SK-N-SH treated with all-trans-retinoic acid at 6 μM for 48 hours (cell line): ENCODE measurements around the gene SNCG.
"Not testable (repeated sequence)": the region's sequence is repeated elsewhere in the genome, so short reads cannot be mapped to it uniquely, and the experiment has no call there.

Source experiments
- BACH2 ChIP-seq: fragments of 250-450 bp; sonication (Bioruptor Pico); IDR thresholded peaks from 2 replicates; pipeline ENCODE4 v1.9.0; 2021; ENCODE audit warnings: mild to moderate bottlenecking, borderline replicate concordance
- CREB5 ChIP-seq: fragments of 250-450 bp; sonication (Bioruptor Pico); IDR thresholded peaks from 2 replicates; pipeline ENCODE4 v1.5.1; 2020; ENCODE audit warnings: low read depth, mild to moderate bottlenecking, moderate library complexity
- GLIS3 ChIP-seq: fragments of 250-450 bp; sonication (Bioruptor Pico); IDR thresholded peaks from 2 replicates; pipeline ENCODE4 v1.5.0; 2020; ENCODE audit warnings: mild to moderate bottlenecking, moderate library complexity
- PATZ1 ChIP-seq: fragments of 250-450 bp; sonication (Bioruptor Pico); IDR thresholded peaks from 2 replicates; pipeline ENCODE4 v1.8.0; 2020; ENCODE audit warnings: mild to moderate bottlenecking, moderate library complexity, borderline replicate concordance
- RARB ChIP-seq: fragments of 250-450 bp; sonication (Bioruptor Pico); IDR thresholded peaks from 2 replicates; pipeline ENCODE4 v1.8.0; 2021; ENCODE audit warnings: mild to moderate bottlenecking, moderate library complexity

GRCh38 chr10:87009134-87009696 is 50.8 kb downstream of the SNCG start:
- TF ChIP-seq GLIS3 (CRISPR knock-in tag); PATZ1 (CRISPR knock-in tag); RARB (CRISPR knock-in tag); CREB5 (CRISPR knock-in tag); BACH2: not testable (repeated sequence)
